Activated naive CD4-positive, alpha-beta T cell (primary cell): ENCODE data around the gene PDGFD.

ENCODE experiments used
- DNase-seq, 4 experiments: peaks; one replicate each; lab custom pipeline; 2025; lab: John Stamatoyannopoulos, UW

Gene PDGFD

DNA sequence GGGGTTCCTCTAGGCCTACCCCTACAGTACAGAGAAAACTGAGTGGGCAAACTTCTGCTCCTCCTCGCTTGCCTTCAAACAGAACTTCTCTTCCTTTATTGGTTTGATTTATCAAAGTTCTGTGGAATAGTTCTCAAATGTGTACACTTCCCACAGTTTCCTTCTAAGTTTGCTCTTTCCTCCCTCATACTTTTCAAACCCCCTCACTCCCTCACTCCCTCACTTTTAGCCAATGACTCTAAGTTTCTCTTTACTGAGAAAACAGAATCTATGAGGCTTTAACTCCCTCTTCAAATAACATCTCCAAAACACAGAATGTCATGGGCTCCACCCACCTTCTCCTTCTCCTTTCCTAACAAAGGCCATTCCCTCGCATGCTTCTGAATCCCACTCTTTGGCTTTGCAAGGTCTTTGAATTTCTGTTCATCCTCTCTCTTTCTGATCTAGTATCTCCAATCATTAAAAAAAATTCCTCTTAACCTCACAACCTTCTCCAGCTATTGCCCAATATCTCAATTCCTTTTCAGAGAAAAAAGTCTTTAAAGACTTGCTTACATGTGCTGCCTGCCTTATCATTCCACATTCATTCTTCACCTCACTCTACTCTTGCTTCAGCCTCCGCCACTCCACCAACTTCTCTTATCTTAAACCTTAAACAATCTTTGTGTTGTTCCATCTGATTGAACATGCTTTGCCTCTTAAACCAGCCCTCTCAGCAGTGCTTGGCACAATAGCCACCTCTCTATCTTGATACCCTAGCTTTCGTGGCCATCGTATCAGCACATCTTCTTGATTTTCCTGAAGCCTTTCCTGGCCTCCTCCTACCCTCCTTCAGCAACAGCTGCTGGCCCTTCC lies 70.3 kb downstream of the PDGFD start:
- no peak for DNase-seq

DNA sequence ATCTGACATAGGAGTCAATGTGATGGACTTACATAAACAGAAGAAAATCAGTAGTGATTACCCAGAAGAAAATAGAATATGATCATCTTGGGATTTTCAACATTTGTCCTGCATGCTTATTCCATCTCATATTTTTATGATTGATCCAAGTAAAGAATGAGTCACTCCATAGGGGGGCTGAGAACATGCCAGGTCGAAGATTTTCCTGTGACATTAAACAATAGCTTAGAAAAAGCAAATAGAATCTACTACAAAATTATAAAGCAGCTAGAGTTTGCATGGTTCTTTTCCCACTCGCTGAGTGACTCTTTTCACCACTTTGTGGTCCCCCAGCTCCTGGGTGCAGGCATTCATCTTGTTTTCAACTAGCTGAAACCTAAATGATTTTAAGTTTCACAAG lies 71.2 kb downstream of the PDGFD start:
- no peak for DNase-seq

DNA sequence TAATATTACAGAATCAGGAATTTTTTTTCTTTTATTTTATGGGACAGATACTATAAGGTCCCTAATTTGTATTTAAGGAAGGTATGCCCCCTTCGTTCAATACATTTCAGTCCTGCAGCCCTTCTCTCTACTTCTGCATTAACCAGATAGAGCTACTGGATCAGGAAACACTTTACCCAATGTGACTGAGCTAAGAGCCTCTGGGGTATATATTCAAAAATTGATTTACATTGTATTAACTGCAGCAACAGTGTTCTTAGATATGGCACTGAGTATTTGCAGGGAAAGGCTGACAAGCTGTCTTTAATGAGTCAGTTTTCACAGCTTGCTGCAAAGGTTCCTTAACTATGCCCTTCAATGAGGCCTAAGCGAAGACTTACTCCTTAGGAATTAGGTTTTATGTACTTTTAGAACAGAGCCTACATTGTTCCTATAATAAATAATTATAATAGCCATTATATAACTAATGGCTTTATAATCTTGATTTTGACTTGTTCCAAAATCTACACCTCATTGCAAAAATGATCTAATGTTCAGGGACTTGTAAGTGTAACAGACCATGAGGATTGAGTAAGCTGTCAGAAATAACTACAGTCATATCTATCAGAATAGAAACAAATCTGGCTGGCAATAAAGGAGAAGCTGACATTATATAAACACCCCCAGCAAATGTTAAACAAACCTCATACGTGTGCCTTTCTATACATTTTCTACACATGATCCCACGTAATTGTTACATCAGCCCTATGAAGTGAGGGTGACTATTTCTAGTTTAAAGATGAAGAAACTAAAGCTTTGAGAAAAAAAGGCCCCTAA lies 72.5 kb downstream of the PDGFD start:
- no peak for DNase-seq

DNA sequence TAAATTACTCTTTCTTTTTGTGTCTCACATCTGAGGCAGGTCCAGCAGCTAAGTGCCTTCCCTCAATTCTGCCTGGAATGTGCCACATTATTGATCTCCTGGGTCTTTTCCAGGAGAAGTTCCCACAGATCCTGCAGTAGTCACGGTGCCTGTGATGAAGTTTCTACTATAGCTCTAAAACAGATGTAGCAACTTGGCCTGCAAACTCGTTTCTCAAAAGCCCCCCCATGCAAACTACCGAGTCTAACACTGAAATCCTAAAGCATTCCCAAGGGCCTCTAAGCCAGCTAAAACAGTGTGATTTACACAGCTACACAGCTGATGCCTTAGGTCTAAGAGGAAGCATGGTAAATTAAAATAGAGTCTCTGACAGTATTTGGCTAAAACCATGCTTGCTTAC lies 73.2 kb downstream of the PDGFD start:
- DNase-seq, result no peak

DNA sequence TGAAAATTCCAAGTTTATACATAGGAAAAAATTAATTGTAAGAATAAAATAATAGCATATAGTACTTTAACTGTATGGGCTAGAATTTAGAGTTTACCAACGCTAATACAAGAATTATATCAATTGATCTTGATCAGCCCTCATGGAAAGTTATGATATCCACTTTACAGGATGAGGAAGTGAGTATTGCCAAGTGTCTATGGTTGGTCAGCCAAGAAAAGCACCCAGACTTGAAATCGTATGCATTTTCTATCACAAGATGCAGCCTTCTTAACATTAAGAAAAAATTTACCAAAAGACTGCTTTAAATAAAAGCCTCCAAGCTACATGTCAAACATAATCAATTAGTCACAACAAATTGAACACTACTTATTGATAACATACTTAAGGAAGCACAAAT lies 74.5 kb downstream of the PDGFD start:
- DNase-seq, result no peak

DNA sequence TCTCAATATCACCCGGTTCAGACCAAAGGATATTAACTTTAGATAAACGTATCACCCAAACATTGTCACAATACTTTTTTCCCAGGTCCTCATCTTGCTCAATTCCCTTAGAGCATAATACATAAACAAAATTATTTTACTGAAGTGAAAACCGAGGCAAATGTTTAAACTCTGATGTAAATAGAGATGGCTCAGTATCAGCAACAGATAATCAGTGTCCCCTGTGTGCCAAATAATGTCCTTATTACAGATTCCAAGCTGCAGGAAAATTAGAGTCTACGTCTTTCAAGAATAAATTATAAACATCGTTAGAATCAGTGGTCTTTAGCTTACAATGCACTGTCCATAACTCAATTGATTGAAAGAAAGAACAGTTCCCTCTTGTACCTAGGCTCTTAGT lies 77.3 kb downstream of the PDGFD start:
- DNase-seq, result no peak

DNA sequence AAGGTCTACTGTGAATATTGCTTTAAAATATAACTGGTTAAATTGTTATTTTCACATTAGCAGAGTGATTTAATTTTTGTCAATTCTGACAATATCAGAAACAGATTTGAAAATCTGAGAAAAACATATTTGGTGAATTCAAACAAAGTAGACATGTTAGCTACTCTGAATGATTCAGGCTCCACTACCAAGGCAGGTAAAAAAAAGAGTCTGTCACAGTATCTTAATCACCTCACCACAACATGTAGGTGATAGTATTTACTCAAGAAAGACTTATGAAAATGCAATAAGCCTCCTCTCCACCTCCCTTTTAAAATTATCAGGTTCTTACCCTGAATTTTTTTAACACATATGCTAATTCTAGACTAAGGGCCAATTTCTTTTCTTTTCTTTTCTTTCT lies 85.0 kb downstream of the PDGFD start:
- no peak for DNase-seq

DNA sequence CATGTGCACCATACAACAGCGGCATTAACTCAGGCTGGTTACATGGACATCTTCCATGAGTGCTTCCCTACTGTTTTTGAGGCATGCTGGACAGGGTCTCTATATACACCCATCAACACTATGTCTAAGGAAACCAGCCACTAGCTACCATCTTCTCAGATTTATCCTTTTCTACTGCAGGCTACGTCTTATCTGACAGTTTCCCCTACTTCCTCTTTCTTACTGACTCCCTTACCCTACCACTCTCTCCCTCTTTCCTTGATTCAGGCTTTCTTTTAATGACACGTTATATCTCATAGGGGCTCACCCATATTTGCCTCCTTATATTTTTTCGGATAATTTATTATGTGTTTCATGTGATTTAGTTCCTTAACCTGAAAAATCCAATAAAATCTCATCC lies 85.7 kb downstream of the PDGFD start:
- DNase-seq, result no peak

DNA sequence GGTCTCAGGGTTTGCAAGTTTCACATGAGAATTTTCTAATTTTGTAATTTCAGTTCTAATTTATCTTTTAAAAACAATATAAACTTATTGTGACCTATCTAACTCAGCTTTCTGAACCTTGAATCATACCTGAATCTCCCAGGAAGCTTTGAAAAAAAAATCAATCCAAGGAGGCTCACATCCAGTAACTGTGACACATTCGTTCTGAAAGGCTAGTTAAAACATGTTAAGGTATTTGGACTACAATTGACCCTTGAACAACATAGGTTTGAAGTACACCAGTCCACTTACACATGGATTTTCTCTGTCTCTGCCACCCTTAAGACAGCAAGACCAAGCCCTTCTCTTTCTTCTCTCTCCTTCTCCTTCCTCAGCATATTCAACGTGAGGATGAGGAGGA lies 87.5 kb downstream of the PDGFD start:
- no peak for DNase-seq

DNA sequence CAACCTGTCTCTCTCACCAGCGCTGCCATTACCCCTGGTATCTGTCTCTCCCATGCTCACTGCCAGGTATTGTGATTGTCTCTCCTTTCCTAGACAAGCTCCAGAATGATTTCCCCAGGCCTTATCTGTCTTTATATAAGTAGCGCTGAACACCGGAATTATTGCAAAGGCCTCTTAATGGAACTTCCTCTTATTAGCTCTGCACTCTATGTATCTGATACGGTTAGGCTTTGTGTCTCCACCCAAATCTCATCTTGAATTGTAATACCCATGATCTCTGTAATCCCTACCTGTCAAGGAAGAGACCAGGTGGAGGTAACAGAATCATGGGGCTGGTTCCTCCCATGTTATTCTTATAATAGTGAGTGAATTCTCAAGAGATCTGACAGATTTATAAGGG lies 88.2 kb downstream of the PDGFD start:
- DNase-seq, result no peak

DNA sequence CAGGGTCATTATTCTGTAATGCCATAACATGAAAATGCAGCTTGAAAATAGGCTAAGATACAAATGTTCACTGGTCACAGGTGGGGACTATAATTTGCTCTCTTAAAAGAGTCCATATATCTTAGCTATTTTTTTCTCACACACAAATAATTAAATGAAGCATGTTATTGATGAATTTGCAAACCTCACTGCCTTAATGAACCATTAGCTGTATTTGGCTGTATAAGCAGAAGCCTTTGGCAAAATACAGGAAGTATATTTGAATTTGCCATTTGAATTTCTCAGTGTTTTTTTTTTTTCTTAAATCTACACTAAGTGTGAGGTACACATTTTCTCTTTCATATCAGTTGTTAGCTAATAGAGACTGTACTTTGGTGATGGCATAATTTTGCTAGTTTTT lies 88.9 kb downstream of the PDGFD start:
- DNase-seq, result no peak

DNA sequence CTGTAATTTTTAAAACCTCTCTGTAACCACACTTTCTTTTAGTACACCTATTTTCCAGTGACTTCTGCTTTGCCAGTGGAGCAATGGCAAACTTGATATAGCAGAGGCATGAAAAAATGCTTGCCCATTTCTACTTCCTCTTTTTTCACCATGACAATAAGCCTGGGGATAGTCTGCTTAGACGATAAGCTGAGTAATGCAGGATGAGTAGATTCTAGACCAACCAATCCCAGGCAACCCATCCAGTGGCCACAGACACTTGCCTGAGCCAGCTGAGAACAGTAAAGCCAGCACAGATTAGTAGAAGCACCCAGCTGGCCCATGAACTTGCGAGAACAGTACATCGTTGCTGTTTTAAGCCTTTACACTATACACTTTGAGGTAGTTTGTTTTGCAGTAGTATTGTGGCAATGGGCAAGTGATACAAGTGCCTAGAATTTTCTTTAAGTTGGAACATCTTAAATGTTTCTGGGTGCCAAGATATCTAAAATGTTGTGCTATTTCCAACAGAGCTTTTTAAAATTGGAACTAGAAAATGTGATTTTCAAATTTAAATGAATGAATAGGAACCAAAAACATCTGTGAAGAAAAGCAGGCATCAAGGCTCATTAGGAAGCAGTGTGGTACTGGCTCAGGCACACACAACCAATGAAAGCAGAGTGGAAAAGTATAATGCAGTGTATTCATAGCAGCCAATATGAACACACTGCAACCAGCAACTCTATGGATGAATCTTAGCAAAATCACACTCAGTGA lies 89.8 kb downstream of the PDGFD start:
- DNase-seq, result no peak

DNA sequence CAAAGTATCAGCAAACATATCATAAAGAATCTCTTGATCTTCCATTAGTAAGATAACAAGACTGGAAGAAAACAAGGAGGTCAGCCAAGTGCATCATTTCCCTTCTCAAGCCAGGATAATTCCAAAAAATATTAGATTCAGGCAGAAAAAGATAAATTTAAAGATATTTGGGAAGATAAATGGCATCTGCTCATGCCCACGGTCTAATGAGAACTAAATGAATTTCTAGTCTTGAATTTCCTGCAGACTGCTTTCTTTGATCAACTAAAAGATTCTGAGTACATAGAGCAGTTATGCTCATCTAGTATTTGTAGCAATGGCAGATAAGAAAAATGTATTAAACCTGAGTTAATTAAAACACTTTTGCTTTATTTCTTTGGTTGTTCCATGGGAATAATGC lies 96.4 kb downstream of the PDGFD start:
- DNase-seq, result no peak

DNA sequence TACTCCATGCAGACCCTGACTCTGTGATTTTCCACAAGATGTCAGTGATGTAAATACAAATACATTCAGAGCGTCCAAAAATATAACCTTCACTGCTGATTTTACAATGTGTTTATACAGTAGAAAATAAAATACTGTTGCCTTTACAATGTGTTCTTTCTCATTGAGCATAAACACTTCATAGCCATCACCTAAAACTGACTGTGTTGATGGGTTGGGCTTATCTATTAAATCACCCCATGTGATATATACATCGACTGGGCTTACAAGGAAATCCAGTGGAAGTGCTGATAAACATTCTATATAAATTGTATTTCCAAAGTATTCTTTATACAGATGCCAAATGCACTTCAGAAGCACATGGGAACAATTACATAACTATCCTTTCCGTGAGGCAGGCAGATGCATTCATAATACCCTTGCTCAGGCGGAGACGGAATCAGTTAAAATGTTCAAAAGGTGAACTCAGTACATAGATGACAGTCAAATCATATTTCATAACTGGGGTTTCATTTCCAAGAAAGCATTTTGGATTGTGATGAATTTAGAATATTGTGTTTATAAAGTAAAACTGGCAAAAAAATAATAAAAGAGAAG lies 99.8 kb downstream of the PDGFD start:
- no peak for DNase-seq

DNA sequence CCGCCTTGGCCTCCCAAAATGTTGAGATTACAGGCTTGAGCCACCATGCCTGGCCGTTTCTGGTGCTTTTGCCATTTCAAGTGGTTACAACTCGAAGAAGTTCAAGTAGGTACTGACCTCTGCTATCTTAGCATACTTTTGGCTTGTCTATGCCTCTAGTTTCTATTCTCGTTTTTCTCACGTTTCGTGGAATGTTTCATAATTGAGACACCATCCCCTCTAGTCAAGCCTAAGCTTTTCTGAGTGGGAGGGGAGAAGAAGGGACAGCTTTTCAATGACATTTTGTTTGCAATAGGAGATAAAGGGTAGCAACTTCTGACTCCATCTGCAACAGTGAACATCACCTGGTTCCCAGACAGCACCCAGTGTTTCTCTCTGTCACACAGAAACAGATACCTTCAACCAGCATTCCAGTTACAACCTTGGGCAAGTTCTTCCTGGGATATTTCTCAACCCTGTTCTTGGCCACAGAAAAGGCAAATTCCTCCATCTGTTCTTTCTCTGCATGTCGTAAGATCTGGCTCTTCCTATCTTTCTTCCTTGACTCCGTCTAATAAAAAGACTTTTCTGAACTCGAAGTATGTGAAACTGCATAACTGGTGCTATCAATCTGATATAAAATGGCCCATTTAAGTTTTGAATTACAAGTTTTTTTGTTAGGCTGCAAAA lies 102.0 kb downstream of the PDGFD start:
- DNase-seq, result no peak

DNA sequence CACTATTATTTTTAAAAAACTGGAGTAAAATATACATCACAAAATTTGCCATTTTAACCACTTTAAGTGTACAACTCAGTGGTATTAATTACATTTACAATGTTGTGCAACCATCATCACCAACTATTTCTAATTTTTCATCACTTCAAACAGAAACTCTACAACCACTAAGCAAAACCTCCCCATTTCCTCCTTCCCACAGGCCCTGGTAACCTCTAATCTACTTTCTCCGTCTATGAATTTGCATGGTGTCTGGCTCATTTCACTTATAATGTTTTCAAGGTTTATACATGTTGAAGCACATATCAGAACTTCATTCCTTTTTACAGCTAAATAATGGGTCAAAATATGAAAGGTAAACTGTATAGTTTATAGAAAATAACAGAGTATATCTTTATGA lies 103.1 kb downstream of the PDGFD start:
- no peak for DNase-seq

DNA sequence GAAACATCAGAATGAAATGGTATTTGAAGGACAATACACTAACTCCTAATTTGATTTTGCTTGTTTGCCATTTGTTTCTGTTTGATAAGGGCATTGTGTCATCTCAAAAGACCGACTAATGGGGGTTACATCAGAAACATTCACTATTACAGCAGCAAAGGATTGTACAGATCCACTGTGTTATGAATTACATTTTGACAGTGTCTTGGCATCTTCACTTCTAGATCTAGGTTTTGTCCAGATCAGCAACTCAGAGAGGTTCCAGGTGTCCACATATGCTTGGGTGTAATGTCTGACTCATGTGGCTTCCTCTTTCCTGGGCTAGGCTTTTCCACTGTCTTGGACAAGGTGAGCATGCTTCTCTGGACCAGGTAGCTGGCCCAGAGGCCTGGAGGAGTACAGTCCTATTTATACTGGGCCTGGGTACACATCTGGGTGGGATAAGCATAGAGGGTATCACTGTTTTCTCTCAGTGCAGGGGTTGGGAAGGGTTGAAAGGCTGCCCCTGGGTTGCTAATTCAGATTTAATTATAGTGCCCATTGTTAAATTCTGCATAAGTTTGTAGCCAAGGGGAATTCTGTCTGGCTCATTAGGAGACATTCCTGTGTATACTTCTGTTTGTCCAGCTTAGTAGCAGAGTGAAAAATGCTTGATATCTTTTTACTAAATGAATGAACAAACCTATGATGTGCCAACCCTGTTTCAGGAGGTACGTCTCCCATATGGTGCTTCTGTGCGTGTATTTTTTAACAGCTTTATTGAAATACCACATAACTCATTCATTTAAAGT lies 103.7 kb downstream of the PDGFD start:
- DNase-seq, result no peak

DNA sequence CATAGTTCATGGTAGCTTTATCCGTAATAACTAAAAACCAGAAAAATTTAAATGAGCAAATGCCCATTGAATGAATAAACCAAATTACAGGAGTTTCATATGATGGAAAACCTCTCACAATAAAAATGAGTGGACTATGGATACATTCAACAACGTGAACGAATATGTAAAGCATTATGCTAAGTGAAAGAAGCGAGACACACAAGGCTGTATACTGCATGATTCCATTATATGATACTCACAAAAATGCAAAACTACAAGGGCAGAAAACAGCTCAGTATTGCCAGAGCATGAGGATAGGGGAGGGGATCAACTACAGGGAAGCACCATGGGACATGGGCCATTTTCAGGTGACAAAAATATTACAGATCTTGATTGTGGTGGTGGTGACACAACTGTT lies 105.3 kb downstream of the PDGFD start:
- DNase-seq, result no peak

DNA sequence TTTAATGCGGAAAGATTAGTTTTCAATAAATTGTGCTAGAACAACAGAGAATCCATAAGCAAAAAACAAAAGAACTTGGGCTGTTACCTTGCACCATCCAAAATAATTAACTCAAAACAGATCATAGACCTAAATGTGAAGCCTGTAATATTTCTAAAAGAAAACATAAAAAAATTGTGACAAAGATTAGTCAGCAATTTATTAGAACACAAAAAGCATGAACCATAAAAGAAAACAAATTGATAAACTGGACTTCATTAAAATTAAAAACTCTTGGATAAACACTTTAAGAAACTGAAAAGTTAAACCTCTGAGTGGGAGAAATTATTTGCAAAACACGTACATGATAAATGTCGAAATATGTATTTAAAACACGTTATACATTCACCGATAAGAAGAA lies 106.0 kb downstream of the PDGFD start:
- no peak for DNase-seq

DNA sequence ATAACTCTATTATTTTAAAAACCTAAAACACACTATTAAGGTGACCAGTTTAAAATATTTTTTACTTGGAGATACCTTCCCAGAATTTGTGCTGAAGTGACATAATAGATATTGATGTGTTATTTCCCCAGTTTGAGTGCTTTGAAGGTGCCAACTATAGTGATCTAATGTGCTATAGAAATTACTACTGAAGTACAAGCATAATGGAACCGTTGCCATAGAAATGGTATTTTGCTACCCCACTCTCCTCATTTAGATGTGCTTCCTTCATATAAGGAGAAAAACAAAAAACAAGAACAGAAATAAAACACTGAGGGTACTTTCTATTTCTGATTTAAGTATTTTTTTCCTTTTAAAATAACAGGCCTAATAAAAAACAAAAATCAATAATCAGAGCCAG lies 108.4 kb downstream of the PDGFD start:
- DNase-seq, result no peak
